GM23248 (cell line): ENCODE results near the gene AADAT. TPM values are rescaled to one million over a fixed set of nuclear protein-coding genes. Genes with fewer than 3 reads are reported as not detected.

ENCODE experiments used
- DNase-seq: peaks from one replicate; pipeline ENCODE4 v3.0.0-alpha.2; 2015
- H2AFZ ChIP-seq: fragments of 200-600 bp; sonication (generic); 2 replicates; pipeline ENCODE4 v1.6.1; 2016; ENCODE audit warnings: antibody characterized with exemption
- H3F3A ChIP-seq: fragments of 200-600 bp; sonication (generic); 2 replicates; pipeline ENCODE4 v1.6.1; 2016; ENCODE audit warnings: mild to moderate bottlenecking, antibody characterized with exemption, mixed run types; ENCODE audit not compliant: insufficient read depth
- H3K27ac ChIP-seq: fragments of 200-600 bp; sonication (generic); 2 replicates; pipeline ENCODE4 v1.5.1; 2016; ENCODE audit warnings: mild to moderate bottlenecking
- H3K27me3 ChIP-seq: fragments of 200-600 bp; sonication (generic); replicated peaks from 2 replicates; pipeline ENCODE4 v1.6.1; 2016; ENCODE audit warnings: mild to moderate bottlenecking; ENCODE audit not compliant: insufficient read depth
- H3K36me3 ChIP-seq: fragments of 200-600 bp; sonication (generic); 2 replicates; pipeline ENCODE4 v1.6.1; 2016; ENCODE audit warnings: low read depth, mild to moderate bottlenecking
- H3K4me1 ChIP-seq: fragments of 200-600 bp; sonication (generic); 2 replicates; pipeline ENCODE4 v1.6.1; 2016; ENCODE audit warnings: mild to moderate bottlenecking; ENCODE audit not compliant: insufficient read depth
- H3K4me2 ChIP-seq: fragments of 200-600 bp; sonication (generic); one replicate; pipeline ENCODE4 v1.6.1; 2016; ENCODE audit warnings: mild to moderate bottlenecking; ENCODE audit not compliant: unreplicated experiment
- H3K4me3 ChIP-seq: fragments of 200-600 bp; sonication (generic); 2 replicates; pipeline ENCODE4 v1.5.1; 2016; ENCODE audit warnings: mild to moderate bottlenecking
- H3K79me2 ChIP-seq: fragments of 200-600 bp; sonication (generic); 2 replicates; pipeline ENCODE4 v1.6.1; 2016; ENCODE audit warnings: mild to moderate bottlenecking; ENCODE audit not compliant: insufficient read depth
- H3K9ac ChIP-seq: fragments of 200-600 bp; sonication (generic); 2 replicates; pipeline ENCODE4 v1.6.1; 2016; ENCODE audit warnings: mild to moderate bottlenecking
- H3K9me2 ChIP-seq: fragments of 200-600 bp; sonication (generic); 2 replicates; pipeline ENCODE4 v1.6.1; 2016; ENCODE audit warnings: mixed run types, mild to moderate bottlenecking, moderate library complexity; ENCODE audit not compliant: insufficient read depth
- H3K9me3 ChIP-seq: fragments of 200-600 bp; sonication (generic); one replicate; pipeline ENCODE4 v1.6.1; 2017; ENCODE audit warnings: low read depth
- H4K20me1 ChIP-seq: fragments of 200-600 bp; sonication (generic); 2 replicates; pipeline ENCODE4 v1.6.0; 2016; ENCODE audit not compliant: insufficient read depth
- EZH2 ChIP-seq: fragments of 200-600 bp; sonication (generic); IDR thresholded peaks from 2 replicates; pipeline ENCODE4 v1.6.1; 2018; ENCODE audit warnings: antibody characterized with exemption, mild to moderate bottlenecking; ENCODE audit not compliant: insufficient read depth, poor library complexity, severe bottlenecking
- EZH2phosphoT487 ChIP-seq: fragments of 200-600 bp; sonication (generic); IDR thresholded peaks from 2 replicates; pipeline ENCODE4 v1.6.1; 2018; ENCODE audit warnings: antibody characterized with exemption, moderate library complexity, mild to moderate bottlenecking, low read depth; ENCODE audit not compliant: insufficient read depth
- WGBS, 2 experiments: methylation state at CpG; one replicate each; pipeline ENCODE4 v1.1.6; 2015 to 2017; ENCODE audit warnings: low lambda C conversion rate in 2 of 2, low coverage in 1 of 2; ENCODE audit errors: missing lambda C conversion rate in 2 of 2; 5-methylcytosine and 5-hydroxymethylcytosine counted together
- in situ Hi-C: fragments of 300-500 bp; cut with MboI; formaldehyde crosslinking; loops from 2 replicates; pipeline ENCODE4 v1.15.0; 2020
- polyA plus RNA-seq: library from polyadenylated mRNA; unstranded; fragments of >200 nt; fragmentation: Nextera tagmentation; extraction: Ambion mirVana; gene quantifications from 2 replicates; pipeline ENCODE4 v1.2.1, GENCODE V29; 2016
- total RNA-seq: library from RNA; depleted of rRNA; stranded (reverse); fragments of >200 nt; shearing (Covaris generic); gene quantifications from 2 replicates; pipeline ENCODE4 v1.2.3, GENCODE V29; 2014; rRNA removed

AADAT gene
- total RNA-seq (4.3 and 4.8 TPM in 2 replicates), polyA plus RNA-seq (5.9 and 7.7 TPM in 2 replicates)

DNA sequence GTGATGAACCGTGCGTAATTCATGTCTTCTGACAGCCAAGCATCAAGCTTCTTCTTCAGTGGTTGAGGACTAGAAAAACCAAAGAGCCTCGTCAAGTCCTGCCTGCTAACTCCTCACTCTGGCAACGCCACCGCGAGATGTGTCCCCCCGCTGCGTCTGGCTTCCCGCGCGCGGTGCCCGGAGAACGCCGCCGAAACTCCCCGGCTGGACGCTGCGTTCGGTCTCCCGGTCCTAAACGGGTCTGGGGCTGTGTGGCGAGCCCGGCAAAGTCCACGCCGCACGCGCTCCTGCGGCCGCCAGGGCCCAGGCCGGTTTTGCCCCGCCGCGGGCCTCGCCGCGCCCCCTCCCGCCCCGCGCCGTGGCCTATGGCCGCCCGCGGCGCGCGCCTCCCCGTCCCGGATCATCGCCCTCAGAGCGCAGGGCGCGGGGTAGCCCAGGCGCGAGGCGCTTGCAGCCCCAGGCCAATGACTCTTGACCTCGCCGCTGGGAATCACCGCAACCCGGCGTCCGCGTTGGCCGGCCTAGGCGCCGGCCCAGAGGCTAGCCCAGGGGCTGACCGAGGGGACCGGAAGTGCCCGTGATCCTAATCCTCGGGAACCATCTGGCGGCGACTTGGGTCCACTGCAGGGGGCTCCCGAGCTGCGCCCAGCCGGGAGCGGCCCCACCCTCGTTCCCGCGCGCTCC lies at the start of gene AADAT:
AADAT (minus strand) TSS at position 289 of the 684 bp plus-strand sequence; CDS start at position 23, 266 bp downstream.
- DNase-seq = peak; percentile 89

DNA sequence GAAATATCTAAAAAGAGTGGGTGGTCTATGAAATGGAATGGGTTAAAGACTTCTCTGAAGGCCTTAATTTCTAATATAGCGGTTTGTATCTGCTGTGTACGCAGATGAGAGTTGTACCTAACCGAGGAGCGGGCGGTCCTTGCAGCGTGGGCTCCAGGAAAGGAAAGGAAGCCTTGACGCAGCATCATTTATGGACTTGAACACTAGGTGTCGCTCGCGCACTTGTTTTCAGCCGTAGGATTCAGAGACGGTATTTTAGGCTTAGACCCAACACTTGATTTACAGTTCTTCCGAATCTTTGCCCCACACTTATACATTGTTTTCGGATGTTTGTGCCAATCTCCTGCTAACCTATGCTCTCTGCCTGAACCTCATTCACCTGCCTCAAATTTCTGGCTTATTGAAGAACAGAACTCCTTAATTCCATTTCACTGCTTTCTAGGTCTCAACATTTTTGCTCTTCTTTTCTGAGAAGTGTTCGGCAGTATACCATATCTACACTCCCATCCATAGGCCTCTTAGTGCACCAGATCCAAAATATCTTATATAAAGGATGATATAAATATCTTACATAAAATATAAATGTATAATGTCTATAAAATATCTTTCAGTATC lies 48.9 kb upstream of the AADAT start:
- Histone ChIP-seq H3K79me2 (no peaks in the 10 kb centered on the region), H3K9ac (no peak overlapping the region), H4K20me1 (no peaks in the 10 kb centered on the region), H3K27me3 (no peaks in the 10 kb centered on the region), H3K4me2 (peak overlapping the region; percentile 13), H3K4me3 (no peak overlapping the region), H3K9me3 (no peaks in the 10 kb centered on the region), H3K9me2 (no peaks in the 10 kb centered on the region), H3F3A (no peaks in the 10 kb centered on the region), H3K27ac (no peak overlapping the region), H2AFZ (no peak overlapping the region), H3K36me3 (no peaks in the 10 kb centered on the region), H3K4me1 (peaks cover 4% of the 10 kb centered on the region; the same call in 1 of the 2 replicates)
- TF ChIP-seq EZH2phosphoT487 (no peak), EZH2 (no peak)
- 2 to 4% methylated on average over 15 of the region's 15 CpGs for WGBS, 2 experiments
- in situ Hi-C loops = no loop called here
- DNase-seq = peak; percentile 76

More for the DNA sequence above, at the start of gene AADAT:
- H3K9me3 ChIP-seq = no peaks in the 10 kb centered on the region
- H3K4me1 ChIP-seq = peaks cover 6% of the 10 kb centered on the region
- TF ChIP-seq EZH2phosphoT487 (no peak), EZH2 (no peak)
- peak within 1 kb of the TSS; percentile 85 for H3K4me2 ChIP-seq
- H3K27me3 ChIP-seq = no peaks in the 10 kb centered on the region
- no peaks in the 10 kb centered on the region for H3F3A ChIP-seq
- peak within 1 kb of the TSS; percentile 77 for H3K4me3 ChIP-seq
- H3K36me3 ChIP-seq = no peaks in the 10 kb centered on the region
- WGBS, 2 experiments = 1% methylated on average over 47 to 60 of the region's 80 CpGs
- peak within 1 kb of the TSS; percentile 79 for H3K9ac ChIP-seq
- H4K20me1 ChIP-seq = no peaks in the 10 kb centered on the region
- no peaks in the 10 kb centered on the region for H3K79me2 ChIP-seq
- peak within 1 kb of the TSS; percentile 10; the same call in 1 of the 2 replicates for H3K27ac ChIP-seq
- H3K9me2 ChIP-seq = no peaks in the 10 kb centered on the region
- H2AFZ ChIP-seq = peak within 1 kb of the TSS; percentile 88
- in situ Hi-C loops = no loop called here

- 26 to 32% methylated on average over 3 of the region's 3 CpGs for WGBS, 2 experiments
- in situ Hi-C loops = no loop called here
These were observed 48.2 kb upstream of the AADAT start for GRCh38 chr4:170137927-170138326.

GRCh38 chr4:170137466-170137865 lies 47.7 kb upstream of the AADAT start:
- no peaks in the 10 kb centered on the region for H3K9me3 ChIP-seq
- no peak overlapping the region for H3K27ac ChIP-seq
- TF ChIP-seq EZH2phosphoT487 = no peak
- TF ChIP-seq EZH2 = no peak
- no peaks in the 10 kb centered on the region for H3K27me3 ChIP-seq
- no peaks in the 10 kb centered on the region for H3F3A ChIP-seq
- no peak for DNase-seq
- in situ Hi-C loops = no loop called here
- H3K79me2 ChIP-seq = no peaks in the 10 kb centered on the region
- no peaks in the 10 kb centered on the region for H4K20me1 ChIP-seq
- H2AFZ ChIP-seq = no peak overlapping the region
- no peaks in the 10 kb centered on the region for H3K36me3 ChIP-seq
- WGBS, 2 experiments = 26 to 31% methylated on average over 5 of the region's 5 CpGs
- H3K9ac ChIP-seq = no peak overlapping the region
- H3K4me2 ChIP-seq = no peak overlapping the region
- H3K4me1 ChIP-seq = peaks cover 4% of the 10 kb centered on the region; the same call in 1 of the 2 replicates
- H3K9me2 ChIP-seq = no peaks in the 10 kb centered on the region
- no peak overlapping the region for H3K4me3 ChIP-seq

More at GRCh38 chr4:170137927-170138326, 48.2 kb upstream of the AADAT start:
- no peak overlapping the region for H3K4me2 ChIP-seq
- no peaks in the 10 kb centered on the region for H4K20me1 ChIP-seq
- H3K4me1 ChIP-seq = peaks cover 4% of the 10 kb centered on the region; the same call in 1 of the 2 replicates
- no peak overlapping the region for H3K27ac ChIP-seq
- H3K9ac ChIP-seq = no peak overlapping the region
- H3K36me3 ChIP-seq = no peaks in the 10 kb centered on the region
- no peaks in the 10 kb centered on the region for H3K9me2 ChIP-seq
- no peaks in the 10 kb centered on the region for H3F3A ChIP-seq
- no peak for DNase-seq
- TF ChIP-seq EZH2phosphoT487 (no peak), EZH2 (no peak)
- H3K79me2 ChIP-seq = no peaks in the 10 kb centered on the region
- H3K27me3 ChIP-seq = no peaks in the 10 kb centered on the region
- H3K9me3 ChIP-seq = no peaks in the 10 kb centered on the region
- no peak overlapping the region for H2AFZ ChIP-seq
- no peak overlapping the region for H3K4me3 ChIP-seq
